Right ventricle myocardium superior (tissue), 1 donor: Measurements from ENCODE around the gene SDS. TPM values are rescaled to one million over a fixed set of nuclear protein-coding genes. Genes with fewer than 3 reads are reported as not detected.
A peak's percentile ranks its signal among the peaks of the same experiment; 100 is the strongest.

Experiments
- ATAC-seq: fragments of 200-7000 bp; cut with Tn5 transposase; one replicate; pipeline ENCODE4 v1.9.1; 2020; ENCODE audit warnings: mild to moderate bottlenecking; ENCODE audit not compliant: poor library complexity
- DNase-seq: peaks from one replicate; pipeline ENCODE4 v3.0.0-alpha.2; 2020
- intact Hi-C: fragments of 100-400 bp; cut with DNase I; formaldehyde crosslinking; loops from one replicate; pipeline ENCODE4 v1.11.2; 2022
- total RNA-seq: library from RNA; stranded (reverse); fragmentation: NEBNext Ultra II Directional; extraction: Animal tissue kit (Norgen Biotek cat#: 25700); gene quantifications from one replicate; pipeline ENCODE4 v1.2.1, GENCODE V29; 2021
- donor health status: DM: no; HTN: yes; CAD: no; lungs with severe emphysema.

SDS gene
- total RNA-seq, 1 donor from 2014 or later = not detected

DNA sequence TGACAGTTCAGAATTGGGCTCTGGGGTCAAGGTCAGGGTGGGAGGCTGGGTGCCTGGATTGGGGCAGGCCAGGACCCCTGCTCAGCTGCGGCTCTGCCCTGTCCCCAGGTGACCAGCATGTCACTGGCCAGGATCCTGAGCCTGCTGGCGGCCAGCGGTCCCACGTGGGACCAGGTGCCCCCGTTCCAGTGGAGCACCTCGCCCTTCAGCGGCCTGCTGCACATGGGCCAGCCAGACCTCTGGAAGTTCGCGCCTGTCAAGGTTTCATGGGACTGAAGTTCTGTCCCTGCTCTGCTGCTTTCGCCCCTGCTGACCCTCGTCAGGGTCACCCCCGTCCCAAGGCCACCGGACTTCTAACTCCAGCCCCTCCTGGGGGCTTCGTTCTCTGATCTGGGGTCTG is 15.3 kb downstream of the SDS start:
- ATAC-seq (no peak), DNase-seq (no peak)
- intact Hi-C loops = no loop called here

- no peak for DNase-seq
- no peak for ATAC-seq
- intact Hi-C loops = no loop called here
Measured at GRCh38 chr12:113387631-113388030, 16.1 kb downstream of the SDS start.

GRCh38 chr12:113386866-113387566 is 16.7 kb downstream of the SDS start:
- no peak for ATAC-seq
- no peak for DNase-seq
- intact Hi-C loops = no loop called here

- no peak for DNase-seq
- intact Hi-C loops = no loop called here
- ATAC-seq = no peak
Measured at GRCh38 chr12:113385282-113385882, 18.3 kb downstream of the SDS start.

DNA sequence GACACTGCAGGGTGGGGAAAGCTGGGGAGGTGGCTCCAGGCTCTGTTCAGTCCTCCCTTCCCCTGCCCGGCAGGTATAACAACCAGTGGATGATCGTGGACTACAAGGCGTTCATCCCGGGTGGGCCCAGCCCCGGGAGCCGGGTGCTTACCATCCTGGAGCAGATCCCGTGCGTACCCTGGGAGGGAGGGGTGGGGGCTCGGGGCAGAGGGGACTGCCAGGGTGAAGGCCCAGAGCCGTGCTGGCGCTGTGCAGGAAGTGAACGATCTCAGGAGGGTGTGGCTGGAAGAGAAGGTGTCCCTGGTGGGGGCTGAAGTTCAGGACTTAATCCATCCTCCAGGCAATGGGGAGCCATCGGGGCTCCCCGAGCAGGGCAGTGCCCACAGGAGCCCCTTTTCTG is 18.9 kb downstream of the SDS start:
- DNase-seq = no peak
- no peak for ATAC-seq
- intact Hi-C loops = no loop called here

DNA sequence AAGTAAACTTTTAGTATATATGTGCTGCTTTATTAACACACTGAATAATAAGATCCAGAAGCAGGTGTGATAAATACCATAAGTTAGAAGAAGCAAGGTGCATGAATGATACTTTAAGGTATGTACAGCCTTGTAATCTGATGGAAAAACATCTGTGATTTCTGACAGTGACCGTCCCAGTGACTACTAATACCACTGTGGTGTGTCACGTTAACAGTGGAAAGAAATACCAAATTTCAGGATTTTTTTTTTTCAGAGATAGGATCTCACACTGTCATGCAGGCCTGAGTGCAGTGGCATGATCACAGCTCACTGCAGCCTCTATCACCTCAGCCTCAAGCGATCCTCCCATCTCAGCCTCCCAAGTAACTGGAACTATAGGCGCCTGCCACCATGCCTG is 21.5 kb downstream of the SDS start:
- intact Hi-C loops = no loop called here
- no peak for DNase-seq
- no peak for ATAC-seq

DNA sequence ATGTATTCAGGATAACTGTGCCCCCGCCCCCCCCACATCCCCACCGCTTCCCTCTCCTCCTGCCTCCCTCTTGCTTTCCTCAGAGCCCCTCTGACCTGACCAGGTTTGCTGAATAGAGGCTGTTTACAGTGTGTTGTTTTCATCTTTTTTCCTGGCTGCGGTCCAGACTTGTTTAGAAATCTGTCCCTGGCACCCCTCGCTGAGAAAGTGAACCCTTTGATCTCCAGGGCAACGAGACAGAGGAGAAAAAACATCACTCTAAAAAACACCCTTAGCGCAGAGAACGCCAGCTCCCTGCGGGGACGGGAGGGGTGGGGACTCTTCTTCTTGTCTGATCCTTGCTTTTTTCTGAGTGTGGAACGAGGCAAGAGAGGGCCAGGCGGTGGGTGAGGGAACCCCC is 22.5 kb downstream of the SDS start:
- intact Hi-C loops = no loop called here
- DNase-seq (no peak), ATAC-seq (no peak)

DNA sequence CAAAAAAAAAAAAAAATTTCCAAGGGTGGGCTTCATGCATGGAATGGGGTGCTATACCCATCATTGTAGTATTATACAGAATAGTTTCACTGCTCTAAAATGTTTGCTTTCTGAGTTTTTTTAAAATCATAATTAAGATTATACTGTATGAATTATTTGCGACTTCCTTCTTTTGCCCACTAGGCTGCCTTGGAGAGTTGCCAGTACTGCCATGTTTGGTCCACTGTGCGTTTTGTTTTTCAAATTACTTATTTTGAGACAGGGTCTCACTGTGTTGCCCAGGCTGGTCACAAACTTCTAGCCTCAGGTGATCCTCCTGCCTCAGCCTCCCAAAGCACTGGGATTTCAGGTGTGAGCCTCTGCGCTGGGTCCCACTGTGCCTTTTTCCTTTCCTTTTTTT is 25.4 kb downstream of the SDS start:
- ATAC-seq (no peak), DNase-seq (no peak)
- intact Hi-C loops = no loop called here

DNA sequence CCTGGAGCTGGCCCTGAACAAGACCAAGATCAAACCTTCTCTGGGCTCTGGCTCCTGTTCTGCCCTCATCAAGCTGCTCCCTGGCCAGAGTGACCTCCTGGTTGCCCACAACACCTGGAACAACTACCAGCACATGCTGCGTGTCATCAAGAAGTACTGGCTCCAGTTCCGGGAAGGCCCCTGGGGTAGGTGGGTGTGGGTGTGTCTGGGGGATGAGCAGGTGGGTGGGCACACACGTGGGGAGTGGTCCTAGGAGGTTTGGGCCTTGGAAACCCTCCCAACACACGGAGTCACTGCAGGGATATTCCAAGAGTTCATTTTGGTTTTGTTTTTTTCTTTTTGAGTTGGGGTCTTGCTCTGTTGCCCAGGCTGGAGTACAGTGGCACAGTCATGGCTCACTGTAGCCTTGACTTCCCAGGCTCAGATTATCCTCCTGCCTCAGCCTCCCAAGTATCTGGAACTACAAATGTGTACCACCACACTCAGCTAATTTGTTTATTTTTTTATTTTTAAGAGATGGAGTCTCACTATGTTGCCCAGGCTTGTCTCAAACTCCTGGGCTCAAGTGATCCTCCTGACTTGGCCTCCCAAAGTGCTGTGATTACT is 28.8 kb downstream of the SDS start:
- no peak for ATAC-seq
- intact Hi-C loops = no loop called here
- DNase-seq = no peak

DNA sequence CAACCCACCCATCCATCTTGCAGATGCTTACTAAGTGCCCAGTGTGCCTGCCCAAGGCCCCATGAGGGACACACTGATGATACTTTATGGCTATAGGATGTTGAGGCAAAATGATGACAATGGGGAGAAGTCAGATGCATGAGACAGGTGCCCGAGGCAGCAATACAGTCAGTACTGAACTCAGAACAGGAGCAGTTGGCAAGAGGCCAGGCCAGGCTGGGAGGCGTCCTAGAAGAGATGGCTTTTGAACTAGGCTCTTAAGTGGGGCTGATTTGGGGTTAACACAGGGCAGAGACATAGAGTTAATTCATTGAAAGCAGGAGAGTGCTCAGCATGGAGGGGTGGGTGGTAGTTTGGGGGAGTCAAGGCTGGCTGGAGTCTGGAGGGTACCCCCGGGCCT is 29.7 kb downstream of the SDS start:
- ATAC-seq (no peak), DNase-seq (peak; percentile 40)
- intact Hi-C loops = no loop called here

- intact Hi-C loops = no loop called here
- DNase-seq = no peak
- ATAC-seq = no peak
Measured at GRCh38 chr12:113373440-113373839, 30.2 kb downstream of the SDS start.

DNA sequence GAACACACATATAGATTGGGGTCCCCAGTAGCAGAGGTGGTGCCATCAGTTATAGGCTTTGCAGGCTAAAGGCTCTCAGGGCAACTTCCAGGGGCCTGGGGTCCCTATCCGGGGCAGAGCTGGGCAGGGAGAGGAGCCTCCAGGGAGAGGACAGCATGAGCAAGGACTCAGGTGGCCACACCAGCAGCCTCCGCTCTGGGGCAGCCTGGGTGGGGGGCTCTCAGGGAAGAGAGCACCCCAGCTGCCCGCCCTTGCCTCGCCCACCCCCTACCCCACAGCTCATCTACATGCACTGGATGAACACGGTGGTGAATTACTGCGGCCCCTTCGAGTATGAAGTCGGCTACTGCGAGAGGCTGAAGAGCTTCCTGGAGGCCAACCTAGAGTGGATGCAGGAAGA is 31.3 kb downstream of the SDS start:
- DNase-seq (no peak), ATAC-seq (no peak)
- intact Hi-C loops = no loop called here

GRCh38 chr12:113371808-113372207 is 31.9 kb downstream of the SDS start:
- intact Hi-C loops = no loop called here
- ATAC-seq (no peak), DNase-seq (no peak)

- ATAC-seq = no peak
- DNase-seq = no peak
- intact Hi-C loops = no loop called here
Measured at GRCh38 chr12:113370923-113371682, 32.6 kb downstream of the SDS start.

GRCh38 chr12:113369391-113369985 is 34.2 kb downstream of the SDS start:
- intact Hi-C loops = no loop called here
- no peak for ATAC-seq
- DNase-seq = no peak

DNA sequence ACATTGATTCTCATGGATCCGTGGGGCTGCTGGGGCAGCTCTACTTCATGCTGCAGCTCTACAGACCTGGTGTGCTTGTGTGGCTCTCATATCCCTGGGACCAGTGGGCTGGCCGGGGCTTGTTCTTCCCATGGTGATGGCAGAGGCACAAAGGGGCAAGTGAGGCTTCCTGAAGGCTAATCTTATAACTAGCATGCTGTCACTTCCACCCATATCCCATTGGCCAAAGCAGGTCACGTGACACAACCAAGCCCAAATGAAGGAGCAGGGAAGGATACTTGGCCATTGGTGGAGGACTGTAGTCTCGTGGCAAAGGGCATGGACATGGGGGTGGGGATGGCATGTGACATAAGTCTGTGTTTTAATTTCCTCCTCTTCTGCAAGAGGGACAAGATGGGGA is 35.4 kb downstream of the SDS start:
- ATAC-seq (no peak), DNase-seq (no peak)
- intact Hi-C loops = no loop called here

- DNase-seq = no peak
- intact Hi-C loops = no loop called here
- peak; percentile 87 for ATAC-seq
Measured at GRCh38 chr12:113366827-113367226, 36.9 kb downstream of the SDS start.

- DNase-seq (no peak), ATAC-seq (peak; percentile 55)
- intact Hi-C loops = no loop called here
Measured at GRCh38 chr12:113365639-113366395, 37.9 kb downstream of the SDS start.

DNA sequence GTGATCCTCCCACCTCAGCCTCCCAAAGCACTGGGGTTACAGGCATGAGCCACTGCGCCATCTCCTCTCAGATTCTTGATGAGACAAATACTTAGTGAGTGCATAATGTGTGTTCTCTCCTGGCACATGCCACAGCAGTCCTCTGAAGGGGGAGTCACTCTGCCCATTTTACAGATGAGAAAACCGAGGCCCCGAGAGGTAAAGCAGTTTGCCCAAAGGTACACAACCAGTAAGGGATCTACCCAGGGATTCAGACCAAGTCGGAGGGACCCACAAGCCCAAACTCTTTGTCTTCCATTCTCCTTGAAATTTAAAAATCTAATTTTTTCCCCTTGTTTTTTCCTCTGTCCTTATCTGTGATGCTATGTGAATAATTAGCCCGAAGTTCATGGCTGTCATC is 39.0 kb downstream of the SDS start:
- intact Hi-C loops = no loop called here

More for the DNA sequence above, 39.0 kb downstream of the SDS start:
- ATAC-seq (no peak), DNase-seq (no peak)
